ENCODE results near the gene ORC3. TPM values are rescaled to one million over a fixed set of nuclear protein-coding genes. Genes with fewer than 3 reads are reported as not detected.

The ORC3 gene
- total and polyA plus RNA-seq, 10 of the 15 experiments (the other 5 are each of a cell fraction or from before 2014, with no cell fraction given), result 27.2 to 76.3 (median 54.6) TPM

DNA sequence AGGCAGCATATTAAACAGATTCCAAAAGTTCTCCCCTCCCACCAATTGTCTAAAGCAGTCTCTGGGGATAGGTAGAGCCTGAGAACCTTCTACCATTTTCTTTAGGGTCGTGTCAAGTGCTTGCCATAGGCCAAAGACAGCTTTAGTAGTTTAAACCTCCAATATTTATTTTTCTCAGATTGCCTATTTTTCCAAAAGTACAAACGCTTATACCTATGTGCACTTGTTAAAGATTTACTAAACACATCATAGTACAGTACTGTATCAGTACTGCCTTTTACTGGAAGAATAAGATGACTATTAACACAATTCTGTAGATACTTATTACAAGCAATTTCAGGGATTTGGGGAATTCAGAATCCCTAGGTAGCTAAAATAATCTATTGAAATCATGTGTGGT is 82.7 kb downstream of the ORC3 start:
- Histone ChIP-seq H3K4me1 (ENCODE audit: control insufficient read depth, insufficient read depth, low read length) (peaks cover 6% of the 10 kb centered on the region; the same call in 1 of the 2 replicates), H4K20me1 (ENCODE audit: control insufficient read depth, insufficient read depth) (no peaks in the 10 kb centered on the region), H3K4me2 (ENCODE audit: control insufficient read depth, insufficient read depth) (no peak overlapping the region), H3K9ac (ENCODE audit: control insufficient read depth, insufficient read depth, low read length) (no peak overlapping the region), H3K4me3 (no peak overlapping the region), H2AFZ (ENCODE audit: control insufficient read depth, low read depth, low read length) (no peak overlapping the region), H3K79me2 (ENCODE audit: control insufficient read depth, insufficient read depth, low read length) (peaks cover 3% of the 10 kb centered on the region), H3K36me3 (ENCODE audit: control insufficient read depth in 2 of 2, insufficient read depth in 2 of 2, low read length in 1 of 2) (peaks cover 2 to 37% of the 10 kb centered on the region in 2 experiments; a peak in 3 of 4 replicates), H3K27me3 (replicated peaks in 1 of 2; ENCODE audit: control insufficient read depth in 2 of 2, insufficient read depth in 2 of 2, low read length in 1 of 2) (no peaks in the 10 kb centered on the region), H3K27ac (ENCODE audit: control insufficient read depth, insufficient read depth) (no peak overlapping the region), H3K9me3 (replicated peaks; ENCODE audit: control insufficient read depth, insufficient read depth, low read length) (no peaks in the 10 kb centered on the region)
- in situ Hi-C loops (cut with MboI), result no loop called here
- 50% methylated on average over 2 of the region's 2 CpGs for WGBS (ENCODE audit: insufficient coverage, insufficient replicate concordance, low lambda C conversion rate, missing lambda C conversion rate)
- DNase-seq (ENCODE audit: low read depth, low spot score) (no peak), FAIRE-seq (no peak), ATAC-seq (no peak)
- POLR2A ChIA-PET, result interaction anchor here (0.6 to 1.1 kb wide), 4 partner anchors 15 to 106 kb away, joined by 3 to 4 read pairs (median 4); no protein-coding TSS in a partner anchor
- CTCF ChIA-PET, result interaction anchor here (0.9 kb wide), 1 partner anchor 9 kb away, joined by 3 read pairs; no protein-coding TSS in a partner anchor
- SMC1A ChIA-PET (ENCODE audit: uncharacterized antibody, unreplicated experiment), result interaction anchor here (0.7 to 1.7 kb wide), 7 partner anchors 9 to 199 kb away, joined by 3 to 5 read pairs (median 3); no protein-coding TSS in a partner anchor
- no TSS peak for BruUV-seq (replicated peaks)
- RAD21 ChIA-PET (ENCODE audit: unreplicated experiment), result interaction anchor here (1.4 kb wide), 1 partner anchor 11 kb away, joined by 4 read pairs; no protein-coding TSS in a partner anchor
- intact Hi-C loops (cut with micrococcal nuclease; ENCODE audit: unreplicated experiment), result no loop called here
- TF ChIP-seq, protein P1, sequence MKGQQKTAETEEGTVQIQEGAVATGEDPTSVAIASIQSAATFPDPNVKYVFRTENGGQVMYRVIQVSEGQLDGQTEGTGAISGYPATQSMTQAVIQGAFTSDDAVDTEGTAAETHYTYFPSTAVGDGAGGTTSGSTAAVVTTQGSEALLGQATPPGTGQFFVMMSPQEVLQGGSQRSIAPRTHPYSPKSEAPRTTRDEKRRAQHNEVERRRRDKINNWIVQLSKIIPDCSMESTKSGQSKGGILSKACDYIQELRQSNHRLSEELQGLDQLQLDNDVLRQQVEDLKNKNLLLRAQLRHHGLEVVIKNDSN (IDR thresholded peaks at IDR 0.05; ENCODE audit: borderline replicate concordance, extremely low read length, insufficient read depth, low read depth, low read length), result no peak
- TF ChIP-seq KAT2A (conservative IDR thresholded peaks at IDR 0.05; ENCODE audit: control insufficient read depth, low read depth, low read length) (no peak), MXI1 (IDR thresholded peaks at IDR 0.05; ENCODE audit: low read depth, low read length) (no peak), NR2C2 (IDR thresholded peaks at IDR 0.05; ENCODE audit: borderline replicate concordance, control insufficient read depth, insufficient read length, low read depth) (no peak), SUZ12 (IDR thresholded peaks at IDR 0.05; ENCODE audit: unreplicated experiment) (no peak), SUPT20H (IDR thresholded peaks at IDR 0.05; ENCODE audit: borderline replicate concordance, control insufficient read depth, low read depth, low read length) (no peak), EP300 (IDR thresholded peaks at IDR 0.05; ENCODE audit: borderline replicate concordance in 1 of 2, control insufficient read depth in 1 of 2, low read depth in 2 of 2, low read length in 2 of 2) (no peak), NRF1 (conservative IDR thresholded peaks at IDR 0.05; ENCODE audit: low read depth, low read length) (no peak), CEBPB (IDR thresholded peaks at IDR 0.05; ENCODE audit: borderline replicate concordance in 1 of 2, low read depth in 2 of 2, low read length in 2 of 2) (no peak), IKZF2 (IDR thresholded peaks at IDR 0.05) (no peak), JUND (IDR thresholded peaks at IDR 0.05; ENCODE audit: low read depth, low read length) (no peak), GATAD2B (conservative IDR thresholded peaks at IDR 0.05; ENCODE audit: low read depth) (no peak), CREM (IDR thresholded peaks at IDR 0.05; ENCODE audit: low read depth) (no peak), CBX5 (IDR thresholded peaks at IDR 0.05; ENCODE audit: low read depth) (no peak)
- TF ChIP-seq, protein P2, sequence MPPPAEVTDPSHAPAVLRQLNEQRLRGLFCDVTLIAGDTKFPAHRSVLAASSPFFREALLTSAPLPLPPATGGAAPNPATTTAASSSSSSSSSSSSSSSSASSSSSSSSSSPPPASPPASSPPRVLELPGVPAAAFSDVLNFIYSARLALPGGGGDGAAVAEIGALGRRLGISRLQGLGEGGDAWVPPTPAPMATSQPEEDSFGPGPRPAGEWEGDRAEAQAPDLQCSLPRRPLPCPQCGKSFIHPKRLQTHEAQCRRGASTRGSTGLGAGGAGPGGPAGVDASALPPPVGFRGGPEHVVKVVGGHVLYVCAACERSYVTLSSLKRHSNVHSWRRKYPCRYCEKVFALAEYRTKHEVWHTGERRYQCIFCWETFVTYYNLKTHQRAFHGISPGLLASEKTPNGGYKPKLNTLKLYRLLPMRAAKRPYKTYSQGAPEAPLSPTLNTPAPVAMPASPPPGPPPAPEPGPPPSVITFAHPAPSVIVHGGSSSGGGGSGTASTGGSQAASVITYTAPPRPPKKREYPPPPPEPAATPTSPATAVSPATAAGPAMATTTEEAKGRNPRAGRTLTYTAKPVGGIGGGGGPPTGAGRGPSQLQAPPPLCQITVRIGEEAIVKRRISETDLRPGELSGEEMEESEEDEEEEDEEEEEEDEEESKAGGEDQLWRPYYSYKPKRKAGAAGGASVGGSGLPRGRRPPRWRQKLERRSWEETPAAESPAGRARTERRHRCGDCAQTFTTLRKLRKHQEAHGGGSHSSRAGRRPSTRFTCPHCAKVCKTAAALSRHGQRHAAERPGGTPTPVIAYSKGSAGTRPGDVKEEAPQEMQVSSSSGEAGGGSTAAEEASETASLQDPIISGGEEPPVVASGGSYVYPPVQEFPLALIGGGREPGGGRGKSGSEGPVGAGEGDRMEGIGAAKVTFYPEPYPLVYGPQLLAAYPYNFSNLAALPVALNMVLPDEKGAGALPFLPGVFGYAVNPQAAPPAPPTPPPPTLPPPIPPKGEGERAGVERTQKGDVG (CRISPR knock-in tag; IDR thresholded peaks at IDR 0.05), result no peak
- TF ChIP-seq, protein P3, sequence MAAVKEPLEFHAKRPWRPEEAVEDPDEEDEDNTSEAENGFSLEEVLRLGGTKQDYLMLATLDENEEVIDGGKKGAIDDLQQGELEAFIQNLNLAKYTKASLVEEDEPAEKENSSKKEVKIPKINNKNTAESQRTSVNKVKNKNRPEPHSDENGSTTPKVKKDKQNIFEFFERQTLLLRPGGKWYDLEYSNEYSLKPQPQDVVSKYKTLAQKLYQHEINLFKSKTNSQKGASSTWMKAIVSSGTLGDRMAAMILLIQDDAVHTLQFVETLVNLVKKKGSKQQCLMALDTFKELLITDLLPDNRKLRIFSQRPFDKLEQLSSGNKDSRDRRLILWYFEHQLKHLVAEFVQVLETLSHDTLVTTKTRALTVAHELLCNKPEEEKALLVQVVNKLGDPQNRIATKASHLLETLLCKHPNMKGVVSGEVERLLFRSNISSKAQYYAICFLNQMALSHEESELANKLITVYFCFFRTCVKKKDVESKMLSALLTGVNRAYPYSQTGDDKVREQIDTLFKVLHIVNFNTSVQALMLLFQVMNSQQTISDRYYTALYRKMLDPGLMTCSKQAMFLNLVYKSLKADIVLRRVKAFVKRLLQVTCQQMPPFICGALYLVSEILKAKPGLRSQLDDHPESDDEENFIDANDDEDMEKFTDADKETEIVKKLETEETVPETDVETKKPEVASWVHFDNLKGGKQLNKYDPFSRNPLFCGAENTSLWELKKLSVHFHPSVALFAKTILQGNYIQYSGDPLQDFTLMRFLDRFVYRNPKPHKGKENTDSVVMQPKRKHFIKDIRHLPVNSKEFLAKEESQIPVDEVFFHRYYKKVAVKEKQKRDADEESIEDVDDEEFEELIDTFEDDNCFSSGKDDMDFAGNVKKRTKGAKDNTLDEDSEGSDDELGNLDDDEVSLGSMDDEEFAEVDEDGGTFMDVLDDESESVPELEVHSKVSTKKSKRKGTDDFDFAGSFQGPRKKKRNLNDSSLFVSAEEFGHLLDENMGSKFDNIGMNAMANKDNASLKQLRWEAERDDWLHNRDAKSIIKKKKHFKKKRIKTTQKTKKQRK (IDR thresholded peaks at IDR 0.05; ENCODE audit: low read depth, low read length), result no peak
